GM12873 (cell line): ENCODE measurements around the gene SIX4.

Experiments used
- TF ChIP-seq, protein P1 (sequence below): IDR thresholded peaks from 2 replicates; pipeline ENCODE4 v1.5.1; 2012; ENCODE audit warnings: low read depth, mild to moderate bottlenecking, moderate library complexity, low read length, control low read depth; ENCODE audit not compliant: insufficient read depth; ENCODE audit errors: missing control alignments

SIX4 gene

DNA sequence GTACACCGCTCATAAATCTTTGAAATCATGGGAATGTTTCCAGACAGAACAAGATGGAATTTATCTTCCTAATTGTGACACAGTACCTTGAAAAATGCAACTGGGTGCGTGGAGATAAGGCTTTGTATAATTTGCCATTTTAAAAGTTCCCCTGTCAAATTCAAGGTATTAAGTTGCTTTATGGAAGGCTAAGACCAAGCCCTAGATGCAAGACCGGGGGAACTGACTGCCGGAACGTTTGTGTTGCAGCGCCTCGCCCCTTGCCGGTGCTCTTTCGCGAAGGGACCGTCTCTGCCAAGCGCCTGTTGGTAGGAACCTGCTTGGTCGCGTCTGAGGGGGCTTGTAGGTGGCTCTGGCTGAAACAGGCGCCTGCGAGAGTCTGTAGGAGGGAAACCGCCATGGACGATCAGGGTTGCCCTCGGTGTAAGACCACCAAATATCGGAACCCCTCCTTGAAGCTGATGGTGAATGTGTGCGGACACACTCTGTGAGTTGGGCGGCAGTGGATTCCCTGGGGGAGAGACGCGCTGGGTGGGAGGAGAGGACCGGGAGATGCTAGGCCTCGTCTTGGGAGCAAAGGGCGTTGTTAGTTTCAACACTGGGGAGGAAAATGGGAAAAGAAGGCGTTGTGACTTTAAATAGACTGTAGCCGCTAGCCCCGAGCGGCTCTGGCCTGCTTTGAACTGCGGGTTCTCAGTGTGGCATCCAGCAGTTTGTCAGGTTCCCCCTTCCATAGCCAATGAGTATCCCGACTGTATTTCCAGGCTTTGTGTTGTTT, 10.5 kb upstream of the SIX4 start, which contains the start of gene MNAT1:
MNAT1 (plus strand) TSS at position 297 of the 778 bp plus-strand sequence; CDS start at position 399, 102 bp downstream.
- TF ChIP-seq, protein P1, sequence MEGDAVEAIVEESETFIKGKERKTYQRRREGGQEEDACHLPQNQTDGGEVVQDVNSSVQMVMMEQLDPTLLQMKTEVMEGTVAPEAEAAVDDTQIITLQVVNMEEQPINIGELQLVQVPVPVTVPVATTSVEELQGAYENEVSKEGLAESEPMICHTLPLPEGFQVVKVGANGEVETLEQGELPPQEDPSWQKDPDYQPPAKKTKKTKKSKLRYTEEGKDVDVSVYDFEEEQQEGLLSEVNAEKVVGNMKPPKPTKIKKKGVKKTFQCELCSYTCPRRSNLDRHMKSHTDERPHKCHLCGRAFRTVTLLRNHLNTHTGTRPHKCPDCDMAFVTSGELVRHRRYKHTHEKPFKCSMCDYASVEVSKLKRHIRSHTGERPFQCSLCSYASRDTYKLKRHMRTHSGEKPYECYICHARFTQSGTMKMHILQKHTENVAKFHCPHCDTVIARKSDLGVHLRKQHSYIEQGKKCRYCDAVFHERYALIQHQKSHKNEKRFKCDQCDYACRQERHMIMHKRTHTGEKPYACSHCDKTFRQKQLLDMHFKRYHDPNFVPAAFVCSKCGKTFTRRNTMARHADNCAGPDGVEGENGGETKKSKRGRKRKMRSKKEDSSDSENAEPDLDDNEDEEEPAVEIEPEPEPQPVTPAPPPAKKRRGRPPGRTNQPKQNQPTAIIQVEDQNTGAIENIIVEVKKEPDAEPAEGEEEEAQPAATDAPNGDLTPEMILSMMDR: peak; percentile 19

DNA sequence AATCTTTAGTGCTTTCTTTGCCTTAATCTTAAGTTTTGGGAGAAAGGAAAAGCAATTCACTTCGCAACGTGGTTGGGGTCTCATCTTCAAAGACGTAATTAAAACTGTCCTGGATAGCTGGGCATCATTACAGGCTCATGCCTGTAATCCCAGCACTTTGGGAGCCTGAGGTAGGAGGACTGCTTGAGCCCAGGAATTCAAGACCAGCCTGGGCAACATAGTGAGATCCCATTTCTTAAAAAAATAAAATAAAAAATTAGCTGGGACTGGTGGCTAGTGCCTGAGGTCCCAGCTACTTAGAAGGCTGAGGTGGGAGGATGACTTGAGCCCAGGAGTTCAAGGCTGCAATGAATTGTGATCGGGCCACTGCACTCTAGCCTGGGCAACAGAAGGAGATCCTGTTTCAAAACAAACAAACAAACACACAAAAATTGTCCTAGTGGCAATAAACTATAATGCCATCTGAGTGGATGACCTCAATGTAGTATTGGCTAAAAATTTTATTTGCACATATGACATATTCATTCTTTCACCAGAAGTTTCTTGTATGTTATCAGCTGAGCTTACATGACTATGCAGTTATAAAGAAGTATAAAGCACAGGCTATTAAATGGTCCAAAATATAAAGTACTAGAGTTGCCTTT, 8.8 kb upstream of the SIX4 start:
- TF ChIP-seq, protein P1: no peak

DNA sequence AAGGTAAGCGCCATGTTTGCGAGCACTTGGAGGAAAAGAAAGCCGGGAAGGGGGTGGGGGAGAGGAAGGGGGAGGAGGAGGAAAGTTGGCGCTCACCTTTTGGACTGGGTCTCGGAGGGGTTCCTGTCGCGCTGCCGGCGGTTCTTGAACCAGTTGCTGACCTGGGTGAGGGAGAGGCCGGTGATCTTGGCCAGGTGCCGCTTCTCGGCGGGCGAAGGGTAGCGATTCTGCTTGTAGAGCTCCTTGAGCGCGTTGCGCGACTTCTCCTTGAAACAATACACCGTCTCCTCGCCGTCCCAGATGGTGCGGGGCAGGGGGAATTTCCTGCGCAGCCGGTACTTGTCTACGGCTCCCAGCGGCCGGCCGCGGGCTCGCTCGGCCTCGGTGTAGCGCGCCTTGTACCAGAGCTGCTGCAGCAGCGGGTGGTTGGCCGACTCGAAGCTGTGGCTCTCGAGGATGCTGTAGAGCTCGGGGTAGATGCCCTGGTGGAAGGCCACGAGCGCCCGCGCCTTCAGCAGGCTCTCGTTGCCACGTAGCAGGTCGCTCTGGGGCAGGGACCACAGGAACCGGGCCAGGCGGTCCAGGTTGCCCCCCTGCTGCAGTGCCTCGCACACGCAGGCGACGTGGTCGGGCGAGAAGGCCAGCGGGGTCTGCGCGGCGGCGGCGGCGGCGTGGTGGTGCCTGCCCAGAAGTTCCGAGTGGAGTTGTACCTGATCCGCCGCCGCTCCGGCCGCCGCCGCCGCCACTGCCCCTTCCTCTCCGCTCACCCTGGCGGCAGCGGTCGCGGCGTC, 840 bp downstream of the SIX4 start:
- TF ChIP-seq, protein P1: no peak

DNA sequence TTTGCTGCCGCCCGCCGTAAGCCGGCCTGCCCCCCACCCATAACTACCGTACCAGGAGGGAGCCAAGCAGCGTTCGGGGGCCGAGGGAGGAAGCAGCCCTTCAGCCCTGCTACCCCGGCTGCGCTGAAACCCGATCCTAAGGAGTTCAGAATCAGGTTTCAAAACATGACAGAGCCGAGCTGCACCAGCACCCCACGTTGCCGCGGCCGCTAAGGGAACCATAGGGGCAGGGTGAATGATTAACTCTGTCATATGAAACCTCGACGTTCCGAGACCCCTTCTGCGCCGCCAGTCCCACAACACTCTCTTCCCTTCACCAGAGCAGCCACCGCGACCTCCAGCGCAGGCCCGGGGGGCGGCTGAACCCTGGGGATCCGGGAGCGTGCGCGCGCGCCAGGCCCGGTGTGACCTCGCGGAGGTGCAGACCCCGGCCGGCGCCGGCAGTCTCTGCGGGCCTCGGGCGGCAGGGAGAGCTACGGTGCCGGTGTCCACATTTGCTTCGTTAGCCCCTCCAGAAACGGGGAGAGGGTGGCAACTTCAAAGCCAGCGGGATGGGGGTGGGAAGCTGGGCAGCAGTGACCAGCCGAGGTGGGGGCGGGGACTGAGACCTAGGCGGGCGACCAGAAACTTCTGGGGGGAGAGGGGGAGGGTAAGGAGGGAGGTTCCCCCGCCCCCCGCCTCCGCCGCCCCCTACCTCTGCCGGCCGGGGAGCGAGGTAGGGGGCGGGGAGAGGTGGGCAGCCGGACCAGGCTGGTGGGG, 1.6 kb downstream of the SIX4 start:
- TF ChIP-seq, protein P1: no peak

DNA sequence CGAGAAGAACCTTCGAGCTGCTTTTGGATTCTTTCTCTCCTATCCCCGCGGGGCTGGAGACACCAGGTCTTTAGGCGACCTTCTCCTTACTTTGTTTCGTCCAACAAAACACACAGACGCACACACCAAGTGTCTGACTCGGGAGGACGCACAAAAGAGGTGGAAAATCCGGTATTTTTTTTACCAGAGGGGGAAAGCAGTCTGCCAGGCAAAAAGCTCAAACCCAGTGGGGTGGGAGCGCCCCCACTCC, 2.1 kb downstream of the SIX4 start:
- TF ChIP-seq, protein P1: no peak

DNA sequence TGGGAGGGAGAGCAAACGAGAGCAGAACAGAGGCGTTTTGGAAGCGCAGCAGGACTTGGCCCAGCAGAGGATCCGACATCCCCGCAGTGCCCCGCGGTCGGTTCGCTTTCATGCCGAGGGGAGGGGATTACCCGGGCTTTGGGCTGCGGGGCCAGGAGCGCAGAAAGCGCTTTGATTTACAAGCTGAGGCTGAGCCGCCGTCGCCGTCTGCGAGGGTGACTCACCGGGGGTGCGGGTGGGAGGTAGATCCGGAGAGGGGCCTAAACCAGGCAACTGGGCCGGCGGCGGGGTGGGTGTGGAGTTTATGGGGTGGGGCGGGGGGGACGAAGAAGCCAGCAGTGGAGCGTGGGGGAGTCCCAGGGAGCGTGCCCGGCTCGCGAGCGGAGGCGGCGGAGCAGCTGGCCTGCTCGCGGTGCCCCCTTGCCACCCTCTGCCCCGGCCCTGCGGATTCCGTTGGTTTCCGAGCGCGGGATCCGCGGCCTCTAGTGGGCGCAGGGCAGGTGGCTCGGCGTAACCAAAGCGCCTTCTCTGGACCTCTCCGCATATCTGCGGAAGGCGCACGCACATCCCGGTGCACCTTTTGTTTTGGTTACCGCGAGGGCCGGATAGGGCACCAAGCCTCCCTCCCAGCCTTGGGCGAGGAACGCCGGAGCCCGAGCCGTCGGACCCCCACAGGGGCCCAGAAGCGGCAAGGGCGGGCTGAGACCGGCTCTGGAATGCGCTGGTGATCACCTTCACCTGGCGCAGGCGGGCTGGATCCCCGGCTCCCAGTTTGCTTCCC, 2.6 kb downstream of the SIX4 start:
- TF ChIP-seq, protein P1: peak; percentile 41
